Lower leg skin (tissue), 4 donors: ENCODE measurements around the gene MYO18A. TPM values are rescaled to one million over a fixed set of nuclear protein-coding genes. Genes with fewer than 3 reads are reported as not detected.
A peak's percentile ranks its signal among the peaks of the same experiment; 100 is the strongest.

Source experiments
- DNase-seq, 2 donors: peaks; one replicate each; pipeline ENCODE4 v3.0.0-alpha.2; 2019; ENCODE audit warnings: low spot score in 2 of 2
- H3K4me3 ChIP-seq: fragments of 200-600 bp; sonication (generic); 2 replicates; pipeline ENCODE4 v1.5.1; 2017; ENCODE audit warnings: mild to moderate bottlenecking, low read depth; ENCODE audit not compliant: poor library complexity, severe bottlenecking
- CTCF ChIP-seq, 3 donors: fragments of 450-650 bp; IDR thresholded peaks; one replicate each; pipeline ENCODE4 v1.5.1; 2016; ENCODE audit warnings: antibody characterized with exemption in 3 of 3, mild to moderate bottlenecking in 3 of 3, moderate library complexity in 2 of 3
- POLR2A ChIP-seq, 2 donors: fragments of 450-650 bp; IDR thresholded peaks; one replicate each; pipeline ENCODE4 v1.6.1; 2016 to 2017; ENCODE audit warnings: antibody characterized with exemption in 2 of 2, mild to moderate bottlenecking in 1 of 2, moderate library complexity in 1 of 2
- WGBS, 2 donors: methylation state at CpG; one replicate each; pipeline ENCODE4 v1.1.5; 2018; 5-methylcytosine and 5-hydroxymethylcytosine counted together
- intact Hi-C: fragments of 100-400 bp; cut with DNase I; formaldehyde crosslinking; loops from one replicate; pipeline ENCODE4 v1.15.0; 2023; ENCODE audit warnings: low total_unique reads
- total RNA-seq, 4 donors: library from RNA; depleted of rRNA; stranded (reverse); fragments of >200 nt; gene quantifications; one replicate each; pipeline ENCODE4 v1.1.0, GENCODE V29; 2016

MYO18A gene
- total RNA-seq, 4 donors from 2014 or later = 87.3 to 123 (median 94.0) TPM

- 65 to 66% methylated on average over 20 of the region's 20 CpGs for WGBS, 2 donors
- intact Hi-C loops = loop anchor here (5.0 kb wide), 1 partner anchor 149 kb away; no protein-coding TSS in a partner anchor
- no peak for DNase-seq
- H3K4me3 ChIP-seq = no peak overlapping the region
- TF ChIP-seq CTCF (IDR thresholded peaks at IDR 0.05) = no peak
Measured at GRCh38 chr17:29115961-29116803, 64.0 kb downstream of the MYO18A start.

- no peak overlapping the region for H3K4me3 ChIP-seq
- TF ChIP-seq CTCF (IDR thresholded peaks at IDR 0.05) (no peak), POLR2A (IDR thresholded peaks at IDR 0.05) (no peak)
- 86 to 93% methylated on average over 7 to 9 of the region's 9 CpGs for WGBS, 2 donors
- DNase-seq = no peak
- intact Hi-C loops = loop anchor here (5.0 kb wide), 1 partner anchor 148 kb away; no protein-coding TSS in a partner anchor
Measured at GRCh38 chr17:29115435-29115834, 64.8 kb downstream of the MYO18A start.

GRCh38 chr17:29114141-29114540, 66.1 kb downstream of the MYO18A start:
- 85% methylated on average over 5 of the region's 5 CpGs for WGBS, 2 donors
- TF ChIP-seq POLR2A (IDR thresholded peaks at IDR 0.05) (no peak), CTCF (IDR thresholded peaks at IDR 0.05) (no peak)
- DNase-seq = no peak
- H3K4me3 ChIP-seq = no peak overlapping the region
- intact Hi-C loops = no loop called here

GRCh38 chr17:29113334-29113733, 66.9 kb downstream of the MYO18A start:
- TF ChIP-seq POLR2A (IDR thresholded peaks at IDR 0.05) = no peak
- 80 to 85% methylated on average over 4 to 5 of the region's 6 CpGs for WGBS, 2 donors

GRCh38 chr17:29112771-29113295, 67.4 kb downstream of the MYO18A start:
- WGBS, 2 donors = 56% methylated on average over 11 of the region's 11 CpGs
- DNase-seq = no peak
- TF ChIP-seq CTCF (IDR thresholded peaks at IDR 0.05) = no peak
- TF ChIP-seq POLR2A (IDR thresholded peaks at IDR 0.05) = no peak
- intact Hi-C loops = no loop called here
- no peak overlapping the region for H3K4me3 ChIP-seq

More at GRCh38 chr17:29113334-29113733, 66.9 kb downstream of the MYO18A start:
- no peak for DNase-seq
- intact Hi-C loops = no loop called here
- H3K4me3 ChIP-seq = no peak overlapping the region

GRCh38 chr17:29111816-29112499, 68.2 kb downstream of the MYO18A start:
- peak; percentile 61 to 94 for DNase-seq
- TF ChIP-seq CTCF (IDR thresholded peaks at IDR 0.05) (peak in 1 of 3 donors; percentile 13), POLR2A (IDR thresholded peaks at IDR 0.05) (no peak)
- 35 to 42% methylated on average over 15 to 19 of the region's 20 CpGs for WGBS, 2 donors
- intact Hi-C loops = no loop called here
- H3K4me3 ChIP-seq = no peak overlapping the region
